ENCODE results near the gene RBSN. TPM values are rescaled to one million over a fixed set of nuclear protein-coding genes. Genes with fewer than 3 reads are reported as not detected.
"Not testable (repeated sequence)": the region's sequence is repeated elsewhere in the genome, so short reads cannot be mapped to it uniquely, and the experiment has no call there.

RBSN gene
- polyA plus RNA-seq (ENCODE audit: insufficient read length in 3 of 3): 10 to 100 TPM; 20.2 to 30.9 (median 28.3) TPM
- long read RNA-seq, donor 1: 0 reads
- long read RNA-seq, donor 2, partial matches to known transcripts: 0 of 1 reads
- long read RNA-seq, donor 2, other reads (novel, unspliced or antisense): 0 of 1 reads
- long read RNA-seq, donor 3: 0 reads
- long read RNA-seq, donor 4, full-length matches to known transcripts: 3 of 3 reads
- long read RNA-seq, donor 4, partial matches to known transcripts: 0 of 3 reads
- long read RNA-seq, donor 4, other reads (novel, unspliced or antisense): 0 of 3 reads
- long read RNA-seq, donor 5: 0 reads
- long read RNA-seq, donor 6, full-length matches to known transcripts: 2 of 2 reads
- long read RNA-seq, donor 6, partial matches to known transcripts: 0 of 2 reads
- long read RNA-seq, donor 6, other reads (novel, unspliced or antisense): 0 of 2 reads
- long read RNA-seq, donor 7, partial matches to known transcripts: 0 of 2 reads
- long read RNA-seq, donor 7, other reads (novel, unspliced or antisense): 0 of 2 reads
- long read RNA-seq, donor 8, full-length matches to known transcripts: 2 of 8 reads
- long read RNA-seq, donor 8, partial matches to known transcripts: 6 of 8 reads
- long read RNA-seq, donor 8, other reads (novel, unspliced or antisense): 0 of 8 reads
- long read RNA-seq, donor 9, partial matches to known transcripts: 0 of 4 reads
- long read RNA-seq, donor 9, other reads (novel, unspliced or antisense): 0 of 4 reads
- long read RNA-seq, donor 10, full-length matches to known transcripts: 3 of 30 reads
- long read RNA-seq, donor 10, partial matches to known transcripts: 27 of 30 reads
- long read RNA-seq, donor 10, other reads (novel, unspliced or antisense): 0 of 30 reads
- long read RNA-seq, donor 11: 0 reads
- long read RNA-seq, donor 12, full-length matches to known transcripts: 1 of 6 reads
- long read RNA-seq, donor 12, partial matches to known transcripts: 5 of 6 reads
- long read RNA-seq, donor 12, other reads (novel, unspliced or antisense): 0 of 6 reads
- long read RNA-seq, donor 13, partial matches to known transcripts: 0 of 2 reads
- long read RNA-seq, donor 13, other reads (novel, unspliced or antisense): 0 of 2 reads
- long read RNA-seq, donor 14: 0 reads
- long read RNA-seq, donor 15, partial matches to known transcripts: 5 of 7 reads
- long read RNA-seq, donor 15, other reads (novel, unspliced or antisense): 0 of 7 reads
- long read RNA-seq, donor 16, full-length matches to known transcripts: 2 of 2 reads
- long read RNA-seq, donor 16, partial matches to known transcripts: 0 of 2 reads
- long read RNA-seq, donor 16, other reads (novel, unspliced or antisense): 0 of 2 reads

- DNase-seq: peak; percentile 95
Observed at GRCh38 chr3:15098503-15099363, at the start of gene RBSN. RBSN (minus strand) TSS chr3:15099148; CDS start chr3:15096120, 3,028 bp downstream.

DNA sequence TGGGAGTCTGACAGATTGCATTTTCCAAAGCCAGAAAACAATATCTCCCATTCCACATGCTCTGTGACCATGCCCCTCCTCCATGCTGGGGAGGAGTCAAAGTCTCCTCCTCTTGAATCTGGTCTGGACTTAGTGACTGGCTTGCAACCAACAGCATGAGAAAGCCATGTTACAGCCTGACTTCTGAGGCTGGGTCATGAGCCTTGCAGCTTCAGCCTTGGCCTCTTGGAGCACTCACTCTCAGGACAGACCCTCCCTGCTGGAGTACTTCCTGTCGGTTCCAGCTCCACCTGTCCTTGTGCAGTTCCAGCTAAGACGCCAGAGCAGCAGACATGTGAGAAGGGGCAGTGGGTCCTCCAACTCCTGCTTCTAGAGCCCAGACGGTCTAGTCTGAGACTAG lies 49.7 kb upstream of the RBSN start:
- peak; percentile 28 for DNase-seq

DNA sequence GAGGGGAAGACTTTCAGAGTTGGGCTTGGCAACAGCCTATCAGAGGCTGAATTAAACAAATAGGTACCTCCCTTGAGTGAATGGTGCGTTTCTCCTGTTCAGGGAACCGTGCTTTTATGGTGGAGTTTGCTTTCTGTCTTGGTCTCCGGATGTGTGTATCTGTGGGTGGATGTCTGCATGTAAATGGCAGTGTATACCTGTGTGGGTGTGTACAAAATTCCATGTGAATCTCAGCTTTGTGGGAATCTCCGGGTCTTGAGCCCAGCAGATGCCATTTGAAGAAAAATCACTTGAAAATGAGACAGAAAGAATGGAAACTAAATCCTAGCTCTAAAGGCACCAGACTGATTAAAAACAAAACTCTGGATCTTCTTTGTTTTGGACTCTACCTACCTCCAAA lies 37.9 kb upstream of the RBSN start:
- not testable (repeated sequence) for DNase-seq

DNA sequence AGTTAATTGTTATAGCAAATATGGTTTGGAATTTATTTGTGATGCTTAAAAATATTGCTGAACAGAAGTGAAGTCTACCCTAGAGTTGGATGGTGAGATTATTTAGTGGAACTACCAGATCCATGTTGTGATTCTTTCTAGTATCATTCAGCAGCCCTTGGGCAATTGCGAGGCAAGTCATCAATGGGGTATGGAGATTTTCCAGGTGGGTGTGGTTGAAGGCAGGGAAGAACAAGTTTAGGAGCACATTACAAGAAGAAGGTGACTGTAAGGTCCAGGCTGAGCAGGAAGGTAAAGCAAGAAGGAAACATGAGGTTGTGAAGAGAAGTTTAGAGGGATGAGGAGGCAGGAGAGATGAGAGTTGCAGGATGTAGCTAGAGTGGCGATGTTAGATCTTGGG lies 36.0 kb upstream of the RBSN start:
- not testable (repeated sequence) for DNase-seq

- DNase-seq: not testable (repeated sequence)
Observed at GRCh38 chr3:15128403-15128802, 29.5 kb upstream of the RBSN start.

GRCh38 chr3:15126975-15127374 lies 28.0 kb upstream of the RBSN start:
- DNase-seq: not testable (repeated sequence)

DNA sequence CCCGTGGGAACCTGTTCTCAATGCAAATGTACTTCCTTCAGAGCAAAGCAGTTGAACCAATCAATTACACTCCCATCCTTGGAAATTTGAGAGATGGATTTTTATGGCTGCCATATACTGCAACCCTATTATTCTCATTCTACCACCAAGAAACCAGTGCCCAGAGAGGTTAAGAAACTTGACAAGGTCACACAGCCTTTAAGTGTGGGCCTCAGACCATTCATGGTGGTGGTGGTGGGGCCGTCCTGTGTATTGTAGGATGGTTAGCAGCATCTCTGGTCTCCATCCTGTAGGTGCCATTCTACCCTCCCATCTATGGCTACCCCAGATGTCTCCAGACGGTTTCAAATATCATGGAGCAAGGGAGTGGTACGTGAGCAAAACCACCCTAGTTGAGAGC lies 23.4 kb upstream of the RBSN start:
- no peak for DNase-seq

DNA sequence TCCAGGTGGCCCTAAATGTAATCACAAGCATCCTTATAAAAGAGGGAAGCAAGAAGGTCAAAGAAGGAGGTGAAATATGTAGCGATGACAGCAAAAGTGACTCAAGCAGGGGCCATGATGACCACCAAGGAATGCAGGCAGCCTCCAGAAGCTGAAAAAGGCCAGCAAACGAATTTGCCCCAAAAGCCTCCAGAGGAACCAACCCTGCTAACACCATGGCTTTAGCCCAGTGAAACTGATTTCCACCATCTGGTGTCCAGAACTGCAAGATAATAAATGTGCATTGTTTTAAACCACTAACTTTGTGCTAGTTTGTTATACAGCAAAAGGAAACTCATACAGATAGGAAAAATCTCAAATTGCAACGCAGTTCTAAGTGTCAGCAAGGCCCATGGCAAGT lies 23.0 kb upstream of the RBSN start:
- no peak for DNase-seq

- DNase-seq: no peak
Observed at GRCh38 chr3:15120986-15121385, 22.0 kb upstream of the RBSN start.

GRCh38 chr3:15117011-15117410 lies 18.1 kb upstream of the RBSN start:
- no peak for DNase-seq

DNA sequence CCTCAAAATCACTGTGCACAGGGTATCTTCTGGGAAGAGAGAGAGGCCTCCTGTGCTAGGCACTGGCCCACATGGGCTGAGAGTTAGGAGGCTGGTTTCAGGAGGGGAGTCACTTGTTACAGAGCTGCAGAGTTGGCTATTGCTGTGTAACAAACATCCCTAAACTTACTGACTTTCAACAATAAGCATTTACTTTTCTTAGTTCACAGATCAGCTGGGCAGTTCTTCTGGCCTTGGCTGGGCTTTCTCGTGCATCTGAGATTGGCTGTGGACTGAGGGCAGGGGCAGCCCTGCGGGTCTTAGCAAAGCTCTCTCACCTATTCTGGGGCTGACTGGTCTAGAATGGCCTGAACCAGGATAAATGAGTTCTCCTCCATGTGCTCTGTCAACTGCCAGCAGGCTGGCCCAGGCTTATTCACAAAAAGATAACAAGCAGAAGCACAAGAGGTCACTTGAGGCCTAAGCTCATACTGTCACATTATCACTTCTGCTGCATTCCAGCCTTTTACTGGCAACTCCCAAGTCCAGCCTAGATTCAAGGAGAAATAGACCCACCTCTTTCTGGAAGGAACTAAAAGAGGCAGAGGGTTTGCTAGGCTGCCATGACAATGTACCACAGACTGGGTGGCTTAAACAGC lies 17.2 kb upstream of the RBSN start:
- no peak for DNase-seq

GRCh38 chr3:15114466-15115358 lies 15.8 kb upstream of the RBSN start:
- DNase-seq: no peak

DNA sequence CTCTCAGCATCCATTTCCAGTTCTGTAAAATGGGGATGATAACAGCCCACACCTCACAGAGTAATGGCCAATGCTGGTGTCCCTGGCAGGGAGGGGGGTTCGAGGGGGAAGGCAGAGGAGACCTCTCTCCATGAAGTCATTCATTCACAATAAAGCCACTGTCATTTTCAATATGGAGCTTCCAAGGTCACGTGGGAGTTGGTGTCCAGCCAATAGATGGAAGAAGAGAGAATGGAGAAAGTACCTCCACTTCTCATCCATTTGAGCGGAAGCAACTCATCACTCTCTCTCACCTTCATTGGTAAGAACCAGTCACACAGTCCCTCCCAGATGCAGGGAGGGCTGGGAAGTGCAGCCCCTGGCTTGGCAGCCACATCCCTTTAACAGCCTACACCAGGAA lies 14.9 kb upstream of the RBSN start:
- DNase-seq: no peak

DNA sequence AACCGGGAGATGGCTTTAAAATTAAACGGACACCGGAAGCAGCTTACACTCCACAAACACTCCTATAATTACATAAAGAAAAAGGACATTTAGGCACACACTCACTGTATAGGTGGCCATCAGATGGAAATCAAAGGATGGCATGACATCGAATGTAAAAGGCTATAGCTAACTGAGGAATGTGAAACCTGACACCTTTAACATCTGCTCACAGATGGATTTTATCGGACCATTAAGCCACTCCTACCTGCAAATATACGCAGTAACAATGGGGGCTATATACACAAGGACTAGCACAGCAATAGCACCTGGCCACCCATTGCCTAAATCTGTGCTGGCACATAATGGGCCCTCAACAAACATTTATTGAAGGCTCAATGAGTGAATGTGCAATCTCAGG lies 14.5 kb upstream of the RBSN start:
- DNase-seq: peak; percentile 29

DNA sequence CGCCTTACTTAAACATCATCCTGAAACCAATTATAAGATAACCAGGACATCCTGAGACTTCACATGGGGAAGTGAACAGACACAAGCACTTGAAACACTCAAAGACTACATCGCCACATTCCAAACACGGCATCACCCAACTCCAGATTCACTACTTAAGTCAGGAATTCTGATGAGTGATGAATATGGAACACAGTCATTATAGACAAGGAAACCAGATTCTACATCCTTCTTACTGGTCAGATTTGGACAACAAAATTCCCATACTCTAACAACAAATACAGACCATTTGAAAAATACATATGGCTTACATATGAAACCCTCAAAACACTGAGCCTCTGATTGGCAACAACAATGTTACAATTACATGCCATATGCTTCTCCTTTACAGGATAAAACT lies 13.1 kb upstream of the RBSN start:
- no peak for DNase-seq

DNA sequence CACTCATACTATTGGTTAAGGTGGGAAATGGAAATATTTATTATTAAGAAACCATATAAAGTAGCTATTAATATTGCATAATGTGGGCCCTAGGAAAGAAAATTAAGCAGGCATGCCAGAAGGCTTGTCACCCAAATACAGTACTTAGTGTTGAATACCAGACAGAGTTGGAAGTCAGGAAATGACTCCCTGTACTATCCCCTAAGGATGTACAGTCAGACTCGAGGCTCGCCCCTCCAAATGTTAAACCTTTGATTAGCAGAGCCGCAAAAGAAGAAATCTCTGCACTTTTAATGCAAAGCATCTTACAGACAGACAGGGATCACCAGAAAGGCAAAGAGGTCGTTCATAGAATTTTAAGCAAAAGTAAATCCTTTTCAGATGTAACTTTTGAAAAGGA lies 11.3 kb upstream of the RBSN start:
- DNase-seq: no peak

DNA sequence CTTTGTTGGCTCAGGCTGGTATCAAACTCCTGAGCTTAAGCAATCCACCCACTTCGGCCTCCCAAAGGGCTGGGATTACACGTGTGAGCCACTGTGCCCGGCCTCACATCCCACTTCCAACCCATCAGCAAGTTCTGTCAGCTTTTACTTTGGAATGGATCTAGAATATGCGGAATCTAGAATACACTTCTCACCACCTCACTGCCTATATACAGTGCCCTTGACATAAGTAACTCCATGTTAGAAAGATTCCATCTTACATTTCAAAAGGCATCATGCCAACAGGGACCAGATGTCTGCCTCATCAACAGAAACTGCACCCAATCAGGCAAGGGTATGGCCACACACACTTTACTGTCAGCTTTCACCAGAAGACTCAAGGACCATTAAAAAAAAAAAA lies 9.9 kb upstream of the RBSN start:
- DNase-seq: no peak

GRCh38 chr3:15108082-15108545 lies 9.2 kb upstream of the RBSN start:
- DNase-seq: peak; percentile 68
